Gastroesophageal sphincter (tissue), 4 donors: ENCODE data around the gene ZNF692. TPM values are rescaled to one million over a fixed set of nuclear protein-coding genes. Genes with fewer than 3 reads are reported as not detected.

Experiments used
- ATAC-seq: fragments of 150-250 bp; one replicate; pipeline ENCODE4 v1.9.1; 2016; ENCODE audit warnings: mild to moderate bottlenecking, moderate library complexity
- H3K27ac ChIP-seq, 4 donors: fragments of 200-600 bp; sonication (generic) in 3 of 4; 1 replicate in 3 of 4; 2 replicates in 1 of 4; pipeline ENCODE4 v1.5.1; 2016 to 2019
- H3K27me3 ChIP-seq: fragments of 200-600 bp; sonication (generic); one replicate; pipeline ENCODE4 v1.5.1; 2019
- H3K36me3 ChIP-seq, 2 donors: fragments of 200-600 bp; sonication (generic); one replicate each; pipeline ENCODE4 v1.5.1; 2019; ENCODE audit warnings: control low read depth in 1 of 2
- H3K4me1 ChIP-seq, 3 donors: fragments of 200-600 bp; sonication (generic); 1 replicate in 2 of 3; 2 replicates in 1 of 3; pipeline ENCODE4 v1.5.1; 2016 to 2019; ENCODE audit warnings: control low read depth in 2 of 3
- H3K4me3 ChIP-seq, 2 donors: fragments of 200-600 bp; sonication (generic); one replicate each; pipeline ENCODE4 v1.5.1; 2019; ENCODE audit warnings: mild to moderate bottlenecking in 1 of 2, moderate library complexity in 1 of 2
- H3K9me3 ChIP-seq, 3 donors: fragments of 200-600 bp; sonication (generic); one replicate each; pipeline ENCODE4 v1.5.1; 2017 to 2019; ENCODE audit warnings: control low read depth in 2 of 3
- EP300 ChIP-seq: sonication (generic); formaldehyde crosslinking; IDR thresholded peaks from one replicate; pipeline ENCODE4 v1.6.1; 2017; ENCODE audit warnings: antibody characterized with exemption, mild to moderate bottlenecking
- POLR2A ChIP-seq, 2 donors: fragments of 450-650 bp; IDR thresholded peaks; one replicate each; pipeline ENCODE4 v1.6.1; 2017; ENCODE audit warnings: antibody characterized with exemption in 2 of 2, mild to moderate bottlenecking in 2 of 2, moderate library complexity in 1 of 2
- POLR2AphosphoS5 ChIP-seq: sonication (generic); formaldehyde crosslinking; IDR thresholded peaks from one replicate; pipeline ENCODE4 v1.6.1; 2017; ENCODE audit warnings: antibody characterized with exemption
- WGBS, 2 donors: methylation state at CpG; one replicate each; pipeline ENCODE4 v1.1.5; 2018; ENCODE audit warnings: low coverage in 1 of 2; 5-methylcytosine and 5-hydroxymethylcytosine counted together
- small RNA-seq, 4 donors: library from RNA; depleted of rRNA; stranded (forward); fragments of <200 nt; gene quantifications; one replicate each; pipeline ENCODE3, GENCODE V24; 2016
- total RNA-seq, 4 donors: library from RNA; depleted of rRNA; stranded (reverse); fragments of >200 nt; gene quantifications; one replicate each; pipeline ENCODE4 v1.1.0, GENCODE V29; 2016
- TF ChIP-seq, protein P1 (sequence below), 4 experiments: fragments of 200-600 bp in 2 of 4; fragments of 450-650 bp in 2 of 4; sonication (generic) in 1 of 4; IDR thresholded peaks; one replicate each; pipeline ENCODE4 v1.5.1; 2017 to 2019; ENCODE audit warnings: antibody characterized with exemption in 4 of 4, mild to moderate bottlenecking in 2 of 4, moderate library complexity in 2 of 4

ZNF692 gene
- total RNA-seq, 4 donors from 2014 or later: 22.1 to 69.6 (median 28.4) TPM

DNA sequence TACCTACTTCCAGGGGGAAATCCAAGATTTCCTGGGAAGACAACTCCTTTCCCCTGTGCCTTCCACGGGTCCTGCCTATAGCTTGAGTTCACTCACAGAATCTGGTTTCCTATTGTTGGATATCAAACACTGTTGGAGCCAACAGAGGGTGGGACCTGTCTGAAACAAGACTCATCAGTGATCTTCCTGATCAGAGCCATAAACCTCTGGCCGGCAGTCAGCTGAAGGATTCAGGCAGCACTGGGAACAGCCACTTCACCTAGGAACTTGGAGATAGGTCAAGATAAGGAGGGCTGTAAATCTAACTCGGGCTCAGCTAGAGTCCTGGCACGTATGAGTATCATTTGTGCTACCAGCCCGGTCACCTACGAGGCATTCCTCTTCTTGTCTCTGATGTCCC lies 56.4 kb downstream of the ZNF692 start:
- no peak for ATAC-seq
- TF ChIP-seq EP300 (no peak), POLR2AphosphoS5 (no peak), POLR2A (IDR thresholded peaks at IDR 0.05) (no peak)
- TF ChIP-seq, protein P1, sequence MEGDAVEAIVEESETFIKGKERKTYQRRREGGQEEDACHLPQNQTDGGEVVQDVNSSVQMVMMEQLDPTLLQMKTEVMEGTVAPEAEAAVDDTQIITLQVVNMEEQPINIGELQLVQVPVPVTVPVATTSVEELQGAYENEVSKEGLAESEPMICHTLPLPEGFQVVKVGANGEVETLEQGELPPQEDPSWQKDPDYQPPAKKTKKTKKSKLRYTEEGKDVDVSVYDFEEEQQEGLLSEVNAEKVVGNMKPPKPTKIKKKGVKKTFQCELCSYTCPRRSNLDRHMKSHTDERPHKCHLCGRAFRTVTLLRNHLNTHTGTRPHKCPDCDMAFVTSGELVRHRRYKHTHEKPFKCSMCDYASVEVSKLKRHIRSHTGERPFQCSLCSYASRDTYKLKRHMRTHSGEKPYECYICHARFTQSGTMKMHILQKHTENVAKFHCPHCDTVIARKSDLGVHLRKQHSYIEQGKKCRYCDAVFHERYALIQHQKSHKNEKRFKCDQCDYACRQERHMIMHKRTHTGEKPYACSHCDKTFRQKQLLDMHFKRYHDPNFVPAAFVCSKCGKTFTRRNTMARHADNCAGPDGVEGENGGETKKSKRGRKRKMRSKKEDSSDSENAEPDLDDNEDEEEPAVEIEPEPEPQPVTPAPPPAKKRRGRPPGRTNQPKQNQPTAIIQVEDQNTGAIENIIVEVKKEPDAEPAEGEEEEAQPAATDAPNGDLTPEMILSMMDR (IDR thresholded peaks at IDR 0.05): no peak
- Histone ChIP-seq H3K27me3 (no peaks in the 10 kb centered on the region), H3K9me3 (no peaks in the 10 kb centered on the region), H3K4me1 (peaks cover 0 to 12% (median 0%) of the 10 kb centered on the region in 3 donors), H3K36me3 (no peaks in the 10 kb centered on the region), H3K4me3 (no peak overlapping the region), H3K27ac (no peak overlapping the region)
- 84 to 88% methylated on average over 4 to 5 of the region's 6 CpGs for WGBS, 2 donors

DNA sequence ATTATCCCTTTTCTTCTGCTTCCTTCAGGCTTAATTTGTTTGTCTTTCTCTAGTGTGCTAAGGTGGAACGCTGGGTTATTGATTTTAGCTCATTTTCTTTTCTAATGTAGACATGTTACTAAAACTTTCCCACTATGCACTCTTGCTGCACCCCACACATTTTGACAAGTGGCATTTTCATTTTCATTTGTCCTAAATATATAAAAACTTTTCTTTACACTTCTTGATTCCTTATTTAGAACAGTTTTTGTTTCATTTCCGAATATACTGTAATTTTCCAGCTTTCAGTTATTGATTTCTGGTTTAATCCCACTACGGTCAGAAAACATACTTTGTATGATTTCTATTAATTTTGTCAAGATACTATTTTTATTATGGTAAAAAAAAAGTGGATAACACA lies 58.4 kb downstream of the ZNF692 start:
- TF ChIP-seq, protein P1 (IDR thresholded peaks at IDR 0.05): no peak
- TF ChIP-seq EP300: no peak
- WGBS, 2 donors: 77 to 87% methylated on average over 3 of the region's 3 CpGs

More for the DNA sequence above, 58.4 kb downstream of the ZNF692 start:
- no peaks in the 10 kb centered on the region for H3K36me3 ChIP-seq
- H3K4me3 ChIP-seq: no peak overlapping the region
- H3K4me1 ChIP-seq: no peaks in the 10 kb centered on the region
- H3K27ac ChIP-seq: no peak overlapping the region
- ATAC-seq: no peak
- H3K9me3 ChIP-seq: peaks cover 0 to 8% (median 0%) of the 10 kb centered on the region in 3 donors
- H3K27me3 ChIP-seq: peaks cover 4% of the 10 kb centered on the region

Small RNA genes within 50 kb of the gene (small RNA-seq; reads per million reads assigned to genes)
- 0 reads per million in 4 donors for gene MIR3124

Other genes with a start within 250 kb of the ZNF692 start
- gene OR2T11, start 224.0 kb downstream of the ZNF692 start, total RNA-seq: not detected
- not detected for gene OR2T35, start 213.8 kb downstream of the ZNF692 start, total RNA-seq
- gene OR2T27, start 203.6 kb downstream of the ZNF692 start, total RNA-seq: not detected
- not detected for gene OR14I1, start 156.3 kb downstream of the ZNF692 start, total RNA-seq
- gene LYPD8, start 103.3 kb downstream of the ZNF692 start, total RNA-seq: not detected
- gene SH3BP5L, start 33.2 kb downstream of the ZNF692 start, total RNA-seq: 10 to 100 TPM; 21.9 to 38.7 (median 28.4) TPM
- gene ZNF672, start 20.9 kb downstream of the ZNF692 start, total RNA-seq: 10 to 100 TPM; 22.1 to 44.2 (median 34.3) TPM
- gene PGBD2, start 47.1 kb upstream of the ZNF692 start, total RNA-seq: 1 to 10 TPM; 3.6 to 5.9 (median 4.7) TPM